ENCODE results near the gene ALX4. TPM values are rescaled to one million over a fixed set of nuclear protein-coding genes. Genes with fewer than 3 reads are reported as not detected.

ALX4 gene
- total and polyA plus RNA-seq, 2 donors (not counting 3 experiments of a cell fraction or from before 2014, with no cell fraction given) = not detected

GRCh38 chr11:44264438-44264749, 45.5 kb downstream of the ALX4 start:
- no peaks in the 10 kb centered on the region for H3K79me2 ChIP-seq (ENCODE audit: control insufficient read depth, insufficient read depth, low read length)
- dilution Hi-C loops (cut with MboI; ENCODE audit: extremely low pct_ligation_motif_present, low sequenced_read_pairs) = no loop called here
- H3K4me1 ChIP-seq (ENCODE audit: control insufficient read depth, extremely low read depth, insufficient read depth, low read length) = peaks cover 10% of the 10 kb centered on the region
- FAIRE-seq (no peak), DNase-seq (ENCODE audit: low read depth, low spot score) (no peak)
- no peaks in the 10 kb centered on the region for H3K36me3 ChIP-seq (ENCODE audit: control insufficient read depth in 2 of 2, extremely low read depth in 1 of 2, insufficient read depth in 2 of 2, low read length in 2 of 2)
- no peaks in the 10 kb centered on the region for H4K20me1 ChIP-seq (replicated peaks; ENCODE audit: control insufficient read depth, extremely low read depth, insufficient read depth, low read length)
- no peak overlapping the region for H2AFZ ChIP-seq (ENCODE audit: low read depth, low read length)
- no peaks in the 10 kb centered on the region for H3K9me3 ChIP-seq (replicated peaks; ENCODE audit: control insufficient read depth, insufficient read depth, low read length)
- no peak for TF ChIP-seq CTCF (IDR thresholded peaks at IDR 0.05; ENCODE audit: extremely low read depth in 1 of 2, insufficient read depth in 1 of 2, low read depth in 1 of 2, low read length in 2 of 2)
- no peak for TF ChIP-seq EZH2 (IDR thresholded peaks at IDR 0.05; ENCODE audit: borderline replicate concordance, low read depth, low read length, severe bottlenecking)
- TF ChIP-seq GATA2 (IDR thresholded peaks at IDR 0.05; ENCODE audit: insufficient read depth, insufficient read length, low read depth, low read length) = no peak
- no peak for TF ChIP-seq MAX (IDR thresholded peaks at IDR 0.05; ENCODE audit: insufficient read depth, insufficient read length)
- no peak for TF ChIP-seq POLR2A (IDR thresholded peaks at IDR 0.05; ENCODE audit: low read depth, low read length)
- no peak for TF ChIP-seq FOS (IDR thresholded peaks at IDR 0.05; ENCODE audit: borderline replicate concordance, insufficient read depth, low read length)
- TF ChIP-seq JUN (IDR thresholded peaks at IDR 0.05; ENCODE audit: borderline replicate concordance, insufficient read depth, insufficient read length, low read depth) = no peak
- no peak for TF ChIP-seq MYC (IDR thresholded peaks at IDR 0.05; ENCODE audit: low read depth, low read length)
- TF ChIP-seq POLR2AphosphoS5 (IDR thresholded peaks at IDR 0.05; ENCODE audit: insufficient read depth, low read depth, low read length) = no peak
- no peak overlapping the region for H3K27ac ChIP-seq (ENCODE audit: insufficient read depth, low read depth, low read length)
- intact Hi-C loops (cut with micrococcal nuclease) = no loop called here
- no peak overlapping the region for H3K4me2 ChIP-seq (ENCODE audit: insufficient read depth, low read length)
- no peaks in the 10 kb centered on the region for H3K27me3 ChIP-seq (ENCODE audit: control insufficient read depth in 2 of 2, insufficient read depth in 2 of 2, low read length in 2 of 2)
- no peak overlapping the region for H3K4me3 ChIP-seq (replicated peaks in 1 of 3; ENCODE audit: insufficient read depth in 1 of 3, low read depth in 1 of 3, low read length in 3 of 3)
- ChIA-PET POLR2A (no interaction called here), CTCF (no interaction called here)
- H3K9me1 ChIP-seq (replicated peaks; ENCODE audit: control insufficient read depth, extremely low read depth, insufficient read depth, low read length) = no peaks in the 10 kb centered on the region
- BruUV-seq (replicated peaks) = no TSS peak
- no peak overlapping the region for H3K9ac ChIP-seq (replicated peaks; ENCODE audit: extremely low read depth, insufficient read depth, low read length)

Data from endothelial cell of umbilical vein (primary cell).